HepG2 (cell line): ENCODE data around the gene CTTNBP2NL.

ENCODE experiments used
- CEBPB ChIP-seq: IDR thresholded peaks from 2 replicates; pipeline ENCODE4 v1.6.1; 2011; ENCODE audit warnings: low read depth, low read length, improper control_type of control experiment, borderline replicate concordance
- CTCF ChIP-seq: sonication (generic); formaldehyde crosslinking; IDR thresholded peaks from 2 replicates; pipeline ENCODE4 v1.5.0; 2020; ENCODE audit warnings: mild to moderate bottlenecking, missing genetic modification reagents, moderate library complexity
- ESRRA ChIP-seq: sonication (generic); formaldehyde crosslinking; IDR thresholded peaks from 2 replicates; pipeline ENCODE4 v1.5.1; 2020; ENCODE audit warnings: mild to moderate bottlenecking, low read depth, missing genetic modification reagents
- GTF2F1 ChIP-seq: fragments of 150-350 bp; IDR thresholded peaks from 2 replicates; pipeline ENCODE4 v1.6.1; 2014; ENCODE audit warnings: low read length
- RAD21 ChIP-seq: fragments of 450-650 bp; formaldehyde crosslinking; IDR thresholded peaks from 2 replicates; pipeline ENCODE4 v1.5.0; 2020; ENCODE audit warnings: mild to moderate bottlenecking
- ZNF20 ChIP-seq: sonication (generic); formaldehyde crosslinking; IDR thresholded peaks from 2 replicates; pipeline ENCODE4 v1.4.0; 2020; ENCODE audit warnings: mild to moderate bottlenecking, moderate library complexity, missing genetic modification reagents

GRCh38 chr1:112389689-112390088 is 6.3 kb upstream of the CTTNBP2NL start:
- TF ChIP-seq GTF2F1 (no peak), CTCF (CRISPR knock-in tag) (no peak), RAD21 (CRISPR knock-in tag) (no peak), CEBPB (no peak), ESRRA (CRISPR knock-in tag) (no peak), ZNF20 (CRISPR knock-in tag) (no peak)
